Measurements from ENCODE around the gene CLMP.
A peak's percentile ranks its signal among the peaks of the same experiment; 100 is the strongest.
"Not testable (repeated sequence)": the region's sequence is repeated elsewhere in the genome, so short reads cannot be mapped to it uniquely, and the experiment has no call there.

CLMP gene

DNA sequence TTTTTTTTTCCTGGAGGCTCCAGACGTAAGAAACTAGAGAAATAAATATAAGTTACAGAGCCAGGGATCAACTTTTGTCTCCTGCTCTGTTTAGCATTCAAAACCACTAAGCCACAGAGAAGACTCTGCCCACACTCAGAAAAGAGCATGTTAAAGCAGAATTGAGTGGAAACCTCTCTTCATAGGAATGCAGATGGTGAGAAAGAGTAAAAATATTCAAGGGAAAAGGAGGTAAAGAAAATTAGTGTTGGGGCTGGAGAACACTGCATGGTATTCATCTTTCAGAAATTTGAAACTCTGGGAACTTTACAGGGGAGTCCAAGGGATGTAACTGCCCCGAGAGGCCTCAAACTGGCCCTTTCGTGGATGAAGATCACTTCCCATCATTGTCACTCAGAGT lies 65.1 kb downstream of the CLMP start:
- DNase-seq: no peak

DNA sequence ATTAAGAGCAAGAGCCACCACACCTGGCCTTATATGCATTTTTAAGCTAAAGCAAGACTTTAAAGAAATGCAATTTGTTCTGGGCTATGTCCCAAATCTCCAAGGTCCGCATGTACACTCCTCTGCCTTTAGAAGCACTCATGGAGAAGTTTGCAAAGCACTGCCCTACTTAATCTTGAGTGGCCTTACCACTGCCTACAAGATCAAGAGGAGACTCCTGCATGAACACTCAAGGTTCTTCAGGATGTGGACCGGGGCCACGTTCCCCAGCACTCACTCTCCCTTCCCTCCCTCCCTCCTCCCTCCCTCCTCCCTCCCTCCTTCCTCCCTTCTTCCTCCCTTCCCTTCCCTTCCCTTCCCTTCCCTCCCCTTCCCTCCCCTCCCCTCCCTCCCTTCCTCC lies 69.9 kb downstream of the CLMP start:
- no peak for DNase-seq

DNA sequence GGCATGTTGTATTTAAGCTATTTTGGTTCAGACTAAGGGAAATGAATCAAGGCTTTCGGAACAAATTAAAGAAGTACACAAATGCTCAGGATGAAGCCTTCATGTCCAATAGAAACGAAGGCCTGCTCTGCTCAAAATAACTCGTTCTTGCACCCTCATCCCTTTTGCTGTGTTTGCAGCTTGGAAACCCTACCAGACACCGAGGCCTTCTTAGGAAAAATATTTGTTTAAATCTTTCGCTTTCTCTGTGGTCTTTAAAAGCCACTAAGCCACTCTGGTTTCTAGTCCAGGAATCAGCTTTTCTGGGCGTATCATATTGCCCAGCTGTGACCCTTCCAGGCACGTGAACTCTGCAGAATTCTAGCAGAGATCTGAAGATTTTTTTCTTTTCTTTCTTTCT lies 72.2 kb downstream of the CLMP start:
- no peak for DNase-seq

DNA sequence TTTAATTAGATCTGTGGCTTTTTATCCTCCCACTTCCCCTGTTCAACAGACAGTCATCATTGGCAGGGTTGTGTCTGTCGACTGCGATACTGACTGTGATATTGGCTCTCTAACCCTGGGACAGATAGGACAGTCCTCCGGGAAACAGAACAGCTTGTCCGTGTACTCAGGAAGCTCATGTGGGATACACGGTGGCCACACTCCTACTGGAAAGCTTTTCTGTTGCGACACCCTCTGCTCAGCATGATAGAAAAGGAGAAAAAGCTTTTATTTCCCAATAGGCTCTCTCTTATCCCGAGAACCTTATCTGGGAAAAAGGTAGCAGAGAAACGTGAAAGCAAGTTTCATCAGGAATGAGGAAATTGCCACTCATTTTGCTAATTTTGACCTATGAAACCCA lies 72.7 kb downstream of the CLMP start:
- no peak for DNase-seq

DNA sequence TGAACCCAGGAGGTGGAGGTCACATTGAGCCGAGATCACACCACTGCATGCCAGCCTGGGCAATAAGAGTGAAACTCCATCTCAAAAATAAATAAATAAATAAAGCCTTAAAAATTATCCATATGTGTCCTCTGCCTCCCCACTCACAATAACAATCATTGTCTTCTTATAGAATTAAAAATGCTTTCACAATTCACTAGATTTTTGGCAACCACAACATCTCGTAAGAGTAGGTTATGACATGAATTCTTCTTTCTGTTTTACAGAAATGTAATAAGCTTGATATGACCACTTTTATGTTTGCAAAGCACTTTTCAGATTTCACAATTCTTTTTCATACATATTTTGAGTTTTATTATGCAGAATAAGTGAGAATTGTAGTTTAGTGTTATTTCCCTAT lies 78.6 kb downstream of the CLMP start:
- DNase-seq: no peak

DNA sequence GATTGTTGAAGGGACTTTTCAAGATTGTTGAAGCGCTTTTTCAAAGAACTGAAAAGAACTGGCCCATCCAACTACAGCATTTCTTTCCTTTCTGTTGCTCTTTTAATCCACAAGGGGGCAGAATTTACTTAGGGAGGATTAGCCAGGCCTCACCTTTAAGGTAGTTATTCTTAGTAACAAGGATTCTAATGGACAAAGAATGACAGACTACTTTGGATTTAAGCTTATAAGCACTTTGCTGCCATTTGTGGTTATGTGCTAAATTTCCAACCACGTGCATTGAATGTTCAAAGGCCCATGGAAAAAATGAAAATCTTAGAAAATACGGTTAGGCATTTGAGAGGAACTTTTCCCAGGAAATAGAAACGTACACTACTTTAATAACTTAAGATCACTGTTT lies 83.6 kb downstream of the CLMP start:
- peak; percentile 56 for DNase-seq

DNA sequence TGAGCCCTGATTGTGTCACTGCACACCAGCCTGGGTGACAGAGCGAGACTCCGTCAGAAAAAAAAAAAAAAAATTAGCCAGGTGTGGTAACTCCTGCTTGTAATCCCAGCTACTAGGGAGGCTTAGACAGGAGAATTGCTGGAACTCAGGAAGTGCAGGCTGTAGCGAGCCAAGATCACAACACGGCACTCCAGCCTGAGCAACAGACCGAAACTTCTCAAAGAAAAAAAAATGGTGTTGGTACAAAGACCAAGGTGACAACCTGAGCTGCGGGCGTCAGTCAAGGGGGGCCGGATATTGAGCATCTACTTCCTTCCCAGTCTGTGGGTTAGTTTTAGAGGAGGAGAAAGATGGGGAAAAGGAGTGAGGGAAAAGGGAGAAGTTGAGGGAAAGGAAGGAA lies 84.7 kb downstream of the CLMP start:
- no peak for DNase-seq

DNA sequence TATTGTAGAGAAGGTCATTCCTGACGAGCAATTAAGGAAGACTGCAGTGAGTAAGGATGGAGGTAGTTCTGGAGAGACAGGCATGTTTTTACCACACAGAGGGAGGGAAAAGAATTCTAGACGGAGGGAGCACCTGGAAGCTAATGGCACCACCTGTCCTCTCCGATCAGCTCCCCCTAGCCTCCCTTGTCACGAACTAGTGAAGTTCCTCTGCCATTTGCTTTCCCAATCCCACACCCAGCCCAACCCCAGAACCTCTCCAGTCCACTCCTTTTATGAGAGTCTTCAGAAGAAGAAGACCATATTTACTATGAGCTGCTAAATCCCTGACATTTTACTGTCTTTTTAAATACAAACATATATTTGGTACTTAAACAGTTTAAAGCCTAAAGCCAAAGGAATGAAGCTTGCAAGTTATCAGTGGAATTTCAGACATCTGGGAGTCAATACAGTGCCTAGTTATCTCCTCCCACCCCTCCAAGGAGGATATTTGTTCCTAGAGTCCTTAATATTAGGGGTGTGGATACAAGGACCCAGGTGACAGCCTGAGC lies 87.0 kb downstream of the CLMP start:
- DNase-seq: no peak

DNA sequence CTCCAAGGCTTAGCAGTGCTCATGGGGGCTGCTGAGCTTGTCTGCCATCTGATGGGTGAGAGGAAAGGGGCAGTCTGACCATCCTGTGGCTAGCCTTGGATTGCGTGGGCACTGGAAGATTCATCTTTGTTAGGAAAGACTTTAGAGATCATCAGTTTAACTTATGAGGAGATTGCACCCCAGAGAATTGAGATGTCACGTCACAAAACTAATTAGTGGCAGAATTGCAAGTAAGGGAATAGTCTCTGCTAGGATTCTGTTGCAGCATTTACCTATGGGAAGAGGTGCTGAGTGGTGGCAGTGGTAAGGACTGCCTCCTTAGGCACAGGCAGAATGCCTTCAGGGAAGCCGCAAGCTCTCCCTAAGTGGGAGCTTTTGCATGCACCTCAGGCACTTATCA lies 90.4 kb downstream of the CLMP start:
- no peak for DNase-seq

DNA sequence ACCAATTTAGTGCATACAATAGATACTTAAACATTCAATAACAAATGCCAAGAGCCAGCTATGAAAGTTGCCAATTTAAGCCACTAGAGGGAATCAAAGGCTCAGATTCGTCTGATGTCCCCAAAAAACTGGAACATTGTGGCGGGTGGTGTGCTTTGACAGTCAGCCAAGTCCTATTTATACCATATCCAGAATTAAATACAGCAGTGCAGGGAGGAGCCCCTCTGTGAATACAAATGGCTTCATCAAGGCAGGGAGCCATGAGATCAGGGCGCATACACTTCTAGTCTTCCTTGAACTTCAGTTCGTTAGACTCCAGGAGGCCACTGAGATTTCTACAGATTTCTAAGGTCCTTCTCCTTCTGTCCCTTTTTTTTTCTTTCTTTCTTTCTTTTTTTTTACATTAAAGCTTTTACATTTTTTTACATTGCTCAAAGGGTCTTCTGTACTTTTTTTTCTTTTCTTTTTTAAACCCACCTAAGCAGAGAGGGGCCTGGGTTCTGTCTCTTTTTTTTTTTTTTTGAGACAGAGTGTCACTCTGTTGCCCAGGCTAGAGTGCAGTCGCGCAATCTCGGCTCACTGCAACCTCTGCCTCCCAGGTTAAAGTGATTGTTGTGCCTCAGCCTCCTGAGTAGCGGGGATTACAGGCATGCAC lies 91.6 kb downstream of the CLMP start:
- DNase-seq: peak; percentile 68

DNA sequence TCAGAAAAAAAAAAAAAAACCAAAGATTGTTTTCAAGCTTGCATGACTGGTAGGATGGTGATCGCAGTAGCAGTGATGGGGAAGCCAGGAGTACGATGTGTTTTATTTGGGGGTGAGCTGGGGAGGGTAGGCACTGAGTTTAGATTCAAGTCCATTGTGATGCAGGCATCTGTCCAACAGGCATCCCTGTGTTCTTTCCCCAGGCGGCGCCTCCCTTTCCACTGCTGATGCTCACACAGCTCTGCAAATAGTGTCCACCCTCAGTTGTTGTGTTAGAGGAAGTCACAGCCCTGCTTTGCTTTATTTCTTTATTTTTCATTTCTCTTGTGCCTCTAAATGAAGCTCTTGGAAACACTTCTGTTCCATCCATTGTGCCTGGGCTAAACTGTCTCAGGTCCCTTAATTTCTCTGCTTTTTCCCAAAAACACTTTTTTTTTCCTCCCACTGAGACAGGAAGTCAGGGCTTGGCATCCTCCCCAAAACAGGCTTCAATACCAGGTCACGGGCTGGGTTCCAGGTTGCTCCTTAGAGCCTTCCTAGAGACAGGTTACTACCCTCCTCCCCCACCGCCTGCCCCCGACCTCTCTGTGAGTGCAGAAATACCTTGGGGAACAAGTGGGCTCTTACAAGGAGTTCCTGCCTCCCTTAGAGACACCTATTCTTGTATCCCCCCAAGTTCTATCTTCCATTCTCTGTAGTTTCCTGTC lies 94.5 kb downstream of the CLMP start:
- peak; percentile 74 for DNase-seq

DNA sequence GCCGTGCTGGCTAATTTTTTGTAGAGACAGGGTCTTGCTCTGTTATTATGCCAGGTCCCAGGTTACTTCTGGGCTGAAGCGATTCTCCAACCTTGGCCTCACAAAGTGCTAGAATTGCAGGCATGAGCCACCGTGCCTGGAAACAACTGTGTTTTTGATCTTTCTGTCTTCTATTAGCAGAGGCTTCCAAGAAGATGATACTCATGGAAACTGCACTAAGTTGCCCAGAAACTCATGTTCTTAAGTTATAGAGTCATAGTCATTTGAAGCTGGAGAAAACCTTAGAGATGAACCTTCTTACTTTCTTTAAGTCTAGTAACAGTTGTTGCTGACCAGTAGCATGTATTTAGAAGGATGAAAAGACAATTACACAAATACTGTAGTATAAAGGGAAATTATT lies 96.1 kb downstream of the CLMP start:
- DNase-seq: no peak

DNA sequence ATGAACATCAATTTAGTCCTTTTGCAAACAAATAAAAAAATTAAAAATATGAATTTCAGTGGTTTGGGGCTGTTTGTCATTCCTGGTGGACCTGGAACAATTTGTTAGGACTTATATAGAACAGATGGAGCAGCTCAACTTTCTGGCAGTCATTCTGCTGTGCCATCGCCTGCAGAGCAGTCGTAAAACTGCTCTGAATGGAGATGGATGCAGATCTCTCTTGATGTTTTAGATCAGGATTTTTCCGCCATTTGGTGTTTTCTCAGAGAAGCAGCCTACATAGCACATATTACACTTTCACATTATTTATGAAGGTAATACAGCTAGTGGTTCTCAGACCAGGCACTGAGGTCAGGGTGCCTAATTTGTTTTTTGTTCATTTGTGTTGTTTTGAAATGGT lies 101.3 kb downstream of the CLMP start:
- DNase-seq: no peak

DNA sequence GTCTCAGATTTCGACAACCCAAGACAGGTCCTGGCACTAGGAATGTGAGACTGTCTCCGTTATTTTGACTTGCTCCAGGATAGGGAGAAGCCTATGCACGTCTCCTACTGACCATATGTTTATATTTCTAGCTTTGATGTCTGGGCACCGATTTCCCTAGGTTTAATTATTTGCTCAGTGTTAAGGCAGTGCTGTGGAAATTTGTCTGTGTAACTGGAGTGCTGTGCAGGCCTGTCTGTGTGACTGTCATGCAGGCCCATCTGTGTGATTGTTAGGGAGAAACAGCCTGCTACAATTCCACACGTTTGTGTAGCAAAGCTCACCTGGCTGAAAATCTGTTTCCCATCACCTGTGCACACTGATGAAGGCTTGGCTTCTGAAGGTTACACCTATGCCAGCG lies 103.5 kb downstream of the CLMP start:
- DNase-seq: no peak

DNA sequence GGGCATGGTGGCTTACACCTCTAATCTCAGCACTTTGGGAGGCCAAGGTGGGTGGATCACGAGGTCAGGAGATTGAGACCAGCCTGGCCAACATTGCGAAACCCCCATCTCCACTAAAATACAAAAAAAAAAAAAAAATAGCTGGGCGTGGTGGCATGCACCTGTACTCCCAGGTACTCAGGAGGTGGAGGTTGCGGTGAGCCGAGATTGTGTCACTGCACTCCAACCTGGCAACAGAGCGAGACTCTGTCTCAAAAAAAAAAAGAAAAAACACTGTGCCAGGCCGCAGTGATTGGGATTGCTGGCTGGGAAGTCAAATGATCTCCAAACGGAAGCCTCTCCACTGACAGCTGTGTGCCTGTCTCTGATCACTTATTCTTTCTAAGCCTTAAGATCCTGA lies 104.9 kb downstream of the CLMP start:
- not testable (repeated sequence) for DNase-seq

DNA sequence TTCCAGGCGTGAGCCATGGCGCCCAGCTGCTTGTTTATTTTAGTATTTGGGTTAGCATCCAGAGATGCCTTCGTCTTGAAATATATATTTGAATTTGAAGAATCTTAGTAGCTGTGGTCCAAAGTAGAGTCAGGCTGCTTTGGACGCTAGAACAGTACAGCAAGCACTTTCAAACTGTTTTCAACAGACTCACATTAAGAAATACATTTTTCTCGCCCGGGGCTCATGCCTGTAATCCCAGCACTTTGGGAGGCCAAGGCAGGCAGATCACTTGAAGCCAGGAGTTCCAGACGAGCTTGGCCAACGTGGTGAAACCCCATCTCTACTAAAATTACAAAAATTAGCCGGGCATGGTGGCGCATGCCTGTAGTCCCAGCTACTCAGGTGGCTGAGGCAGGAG lies 106.2 kb downstream of the CLMP start:
- DNase-seq: not testable (repeated sequence)

DNA sequence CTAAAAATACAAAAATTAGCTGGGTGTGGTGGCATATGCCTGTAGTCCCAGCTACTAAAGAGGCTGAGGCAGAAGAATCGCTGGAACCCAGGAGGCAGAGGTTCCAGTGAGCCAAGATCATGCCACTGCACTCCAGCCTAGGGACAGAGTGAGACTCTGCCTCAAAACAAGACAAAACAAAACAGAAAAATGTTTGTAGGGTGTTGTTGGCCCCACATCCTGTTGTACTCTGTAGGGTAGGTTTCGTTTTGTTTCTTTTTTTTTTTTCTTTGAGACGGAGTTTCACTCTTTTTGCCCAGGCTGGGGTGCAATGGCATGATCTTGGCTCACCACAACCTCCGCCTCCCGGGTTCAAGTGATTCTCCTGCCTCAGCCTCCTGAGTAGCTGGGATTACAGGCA lies 107.4 kb downstream of the CLMP start:
- not testable (repeated sequence) for DNase-seq

DNA sequence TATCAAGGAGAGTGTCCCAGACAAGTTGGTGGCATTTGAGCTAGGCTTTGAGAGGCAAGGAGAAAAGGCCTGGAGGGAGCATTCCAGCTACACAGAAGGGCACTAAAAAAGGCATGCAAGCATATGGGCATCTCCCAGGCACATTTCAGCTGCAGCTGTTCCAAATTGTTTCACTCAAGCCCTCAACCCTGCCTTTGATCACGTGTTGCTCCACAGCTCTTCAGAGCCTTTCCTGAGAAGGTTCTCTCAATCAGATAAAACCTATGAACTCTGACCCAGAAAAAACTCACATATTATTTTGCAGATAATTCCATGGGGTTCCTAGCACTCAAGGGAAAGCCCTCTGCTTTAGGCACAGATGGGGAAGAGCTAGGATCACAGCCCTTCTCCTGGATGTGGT lies 108.7 kb downstream of the CLMP start:
- DNase-seq: no peak

DNA sequence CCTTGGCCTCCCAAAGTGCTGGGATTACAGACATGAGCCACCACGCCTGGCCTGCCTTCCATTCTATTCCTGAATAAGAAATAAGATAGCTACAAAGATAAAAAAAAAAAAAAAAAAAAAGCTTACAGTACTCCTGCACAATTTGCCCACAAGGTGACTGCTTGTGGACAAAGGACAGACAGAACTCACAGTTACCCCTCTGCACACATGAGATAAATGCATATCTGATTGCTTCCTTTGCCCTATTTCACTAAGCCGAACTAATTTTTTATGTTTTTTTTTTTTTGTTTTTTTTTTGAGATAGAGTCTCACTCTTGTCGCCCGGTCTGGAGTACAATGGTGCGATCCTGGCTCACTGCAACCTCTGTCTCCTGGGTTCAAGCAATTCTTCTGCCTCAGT lies 109.6 kb downstream of the CLMP start:
- DNase-seq: no peak

DNA sequence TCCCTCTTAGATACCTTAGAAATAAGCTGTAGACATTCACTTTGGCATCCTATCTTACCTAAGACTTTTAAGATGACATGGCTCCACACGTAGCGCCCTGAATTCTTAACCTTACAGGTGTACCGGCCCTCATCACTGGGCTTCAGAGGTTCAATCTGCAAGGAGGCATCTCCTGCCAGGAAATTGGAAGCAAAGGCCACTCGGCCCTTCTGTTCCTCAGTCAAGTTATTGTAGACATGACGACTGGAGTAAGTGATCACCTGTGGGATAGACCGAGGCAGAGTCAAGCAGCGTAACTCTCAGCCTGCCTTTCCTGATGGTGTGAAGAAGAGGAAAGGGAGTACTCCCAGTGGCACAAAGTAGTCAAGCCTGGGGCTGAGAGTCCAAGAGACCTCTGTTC lies 110.6 kb downstream of the CLMP start:
- DNase-seq: no peak

DNA sequence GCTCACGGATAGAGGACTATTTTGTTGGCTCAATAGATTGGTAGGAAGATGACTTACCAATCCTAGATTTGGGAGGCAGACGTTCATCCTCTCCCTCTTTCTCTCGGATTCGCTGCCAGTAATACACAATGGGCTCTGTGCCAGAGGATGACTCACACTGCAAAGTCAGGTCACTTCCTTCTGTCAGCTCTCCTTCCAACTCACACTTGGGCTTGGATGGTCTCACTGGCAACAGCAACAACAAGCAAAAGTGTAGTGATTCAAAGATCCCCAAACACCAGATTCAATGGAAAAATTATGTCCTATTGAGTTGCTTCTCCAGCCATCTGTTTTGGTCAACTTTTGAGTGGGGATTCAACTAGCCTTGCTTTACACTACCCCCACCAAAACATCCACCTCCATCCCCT lies 111.4 kb downstream of the CLMP start:
- DNase-seq: peak; percentile 92

DNA sequence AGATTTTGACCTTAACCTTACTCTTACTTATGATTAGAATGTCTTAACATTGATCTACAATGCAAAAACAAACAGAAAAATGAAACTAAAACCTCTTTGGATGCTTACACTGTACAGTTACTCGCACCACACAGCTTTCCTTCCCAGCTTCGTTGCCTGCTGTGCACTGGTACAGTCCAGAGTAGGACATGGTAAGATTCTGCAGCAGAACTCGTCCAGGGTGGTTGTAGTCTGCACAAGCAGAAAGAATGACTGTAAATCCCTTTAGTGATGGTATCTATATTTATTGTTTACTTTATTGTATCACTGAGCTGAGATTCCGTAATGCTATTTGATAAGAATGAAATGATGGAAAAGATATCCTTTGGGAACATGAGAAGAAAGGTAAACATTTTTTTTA lies 112.1 kb downstream of the CLMP start:
- DNase-seq: no peak

DNA sequence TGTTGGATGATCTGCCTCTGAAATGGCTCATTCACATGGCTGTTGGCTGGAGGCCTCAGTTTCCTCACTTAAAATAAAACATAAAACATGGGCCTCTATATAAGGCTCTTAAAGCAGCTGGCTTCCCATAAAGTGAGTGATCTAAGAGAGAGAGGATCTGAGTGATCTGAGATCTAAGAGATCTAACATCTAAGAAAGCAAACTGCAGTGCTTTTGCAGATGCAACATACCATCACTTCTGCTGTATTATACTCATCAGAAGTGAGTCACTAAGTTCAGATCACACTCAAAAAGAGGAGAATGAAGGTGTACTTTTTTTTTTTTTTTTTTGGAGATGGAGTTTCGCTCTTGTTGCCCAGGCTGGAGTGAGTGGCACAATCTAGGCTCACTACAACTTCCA lies 115.0 kb downstream of the CLMP start:
- DNase-seq: no peak

DNA sequence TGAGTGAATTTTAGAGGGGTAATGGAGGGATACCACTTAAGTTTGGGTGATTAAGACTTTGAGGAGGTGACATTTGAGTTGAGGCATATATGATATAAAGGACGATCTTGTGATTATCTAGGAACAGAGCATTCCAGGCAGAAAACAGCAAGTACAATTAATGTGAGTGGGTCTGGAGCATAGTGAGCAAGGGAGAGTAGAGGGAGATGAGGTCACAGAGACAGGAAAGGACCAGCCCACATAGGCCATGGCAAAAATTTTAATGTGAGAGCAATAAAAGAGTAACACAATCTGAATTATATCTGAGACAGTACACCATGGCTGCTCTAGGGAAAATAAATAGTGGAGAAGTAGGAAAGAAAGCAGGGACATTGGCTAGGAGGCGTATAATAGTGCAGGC lies 118.6 kb downstream of the CLMP start:
- DNase-seq: no peak

All from NCI-H2029 (cell line).